ENCODE results near the gene RAB9A.

RAB9A gene

DNA sequence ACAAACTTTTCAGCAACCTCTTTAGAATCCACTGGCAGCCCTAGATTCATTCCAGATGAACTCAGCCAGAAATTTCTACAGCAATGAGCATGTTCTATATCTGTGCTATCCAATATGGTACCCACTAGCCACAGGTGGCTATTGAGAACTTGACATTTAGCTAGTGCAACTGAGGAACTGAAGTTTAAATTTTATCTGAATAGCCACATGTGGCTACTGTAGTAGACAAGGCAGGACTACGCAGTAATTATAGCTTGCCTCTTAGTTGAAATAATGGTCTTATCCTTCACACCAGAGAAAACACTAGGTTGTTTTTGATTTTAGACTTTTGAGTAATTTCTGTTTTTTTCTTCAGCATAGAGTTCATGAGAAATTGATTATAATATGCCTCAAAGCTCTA, 38.6 kb upstream of the RAB9A start:
- no peak for DNase-seq (ENCODE audit: low read depth)
- TF ChIP-seq, protein P1, sequence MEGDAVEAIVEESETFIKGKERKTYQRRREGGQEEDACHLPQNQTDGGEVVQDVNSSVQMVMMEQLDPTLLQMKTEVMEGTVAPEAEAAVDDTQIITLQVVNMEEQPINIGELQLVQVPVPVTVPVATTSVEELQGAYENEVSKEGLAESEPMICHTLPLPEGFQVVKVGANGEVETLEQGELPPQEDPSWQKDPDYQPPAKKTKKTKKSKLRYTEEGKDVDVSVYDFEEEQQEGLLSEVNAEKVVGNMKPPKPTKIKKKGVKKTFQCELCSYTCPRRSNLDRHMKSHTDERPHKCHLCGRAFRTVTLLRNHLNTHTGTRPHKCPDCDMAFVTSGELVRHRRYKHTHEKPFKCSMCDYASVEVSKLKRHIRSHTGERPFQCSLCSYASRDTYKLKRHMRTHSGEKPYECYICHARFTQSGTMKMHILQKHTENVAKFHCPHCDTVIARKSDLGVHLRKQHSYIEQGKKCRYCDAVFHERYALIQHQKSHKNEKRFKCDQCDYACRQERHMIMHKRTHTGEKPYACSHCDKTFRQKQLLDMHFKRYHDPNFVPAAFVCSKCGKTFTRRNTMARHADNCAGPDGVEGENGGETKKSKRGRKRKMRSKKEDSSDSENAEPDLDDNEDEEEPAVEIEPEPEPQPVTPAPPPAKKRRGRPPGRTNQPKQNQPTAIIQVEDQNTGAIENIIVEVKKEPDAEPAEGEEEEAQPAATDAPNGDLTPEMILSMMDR (conservative IDR thresholded peaks at IDR 0.05; ENCODE audit: low read depth, low read length) = no peak
- no peak overlapping the region for H3K4me3 ChIP-seq (ENCODE audit: low read depth, low read length)

DNA sequence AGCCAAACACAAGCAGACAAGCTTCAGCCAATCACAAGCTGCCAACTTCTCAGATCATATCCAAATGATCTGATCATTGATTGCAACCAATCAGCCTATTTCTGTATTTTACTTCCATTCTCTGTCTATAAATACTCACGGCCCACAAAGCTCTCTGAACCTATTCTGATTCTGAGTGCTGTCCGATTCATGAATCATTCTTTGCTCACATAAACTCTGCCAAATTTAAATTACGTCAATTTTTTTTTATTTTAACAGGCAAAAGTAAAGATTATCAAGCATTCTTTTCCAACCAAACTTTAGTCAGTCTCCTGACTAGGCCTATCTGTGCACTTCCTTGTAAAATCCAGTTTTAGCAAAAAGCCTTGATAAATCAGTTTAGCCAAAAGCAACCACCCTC, 37.8 kb upstream of the RAB9A start:
- no peak for DNase-seq (ENCODE audit: low read depth)
- TF ChIP-seq, protein P1 (conservative IDR thresholded peaks at IDR 0.05; ENCODE audit: low read depth, low read length) = no peak
- H3K4me3 ChIP-seq (ENCODE audit: low read depth, low read length) = no peak overlapping the region

DNA sequence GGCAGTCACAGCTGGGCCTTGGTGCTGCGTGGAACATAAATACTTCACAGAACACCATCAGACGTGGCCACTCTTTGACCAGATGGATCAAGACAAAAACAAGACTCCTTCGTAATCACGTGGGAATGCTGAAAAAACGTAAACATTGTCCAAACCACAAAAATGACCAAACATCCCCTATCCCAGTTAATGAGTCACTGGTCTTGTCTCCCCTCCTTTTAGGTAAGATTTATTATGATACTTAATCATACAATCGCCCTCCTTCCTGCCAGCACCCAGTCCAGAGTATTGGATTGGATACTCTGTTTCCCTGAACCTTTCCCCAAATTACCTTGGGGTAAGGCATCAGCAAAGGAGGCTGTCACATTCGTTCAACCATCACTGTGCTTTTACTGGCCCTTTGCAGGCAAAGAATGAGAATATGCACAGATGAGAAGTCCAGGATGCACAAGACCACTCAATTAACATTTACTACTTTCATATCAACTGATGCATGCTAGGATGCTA, 36.6 kb upstream of the RAB9A start:
- TF ChIP-seq, protein P1 (conservative IDR thresholded peaks at IDR 0.05; ENCODE audit: low read depth, low read length) = no peak
- peak; percentile 95 for DNase-seq (ENCODE audit: low read depth)
- H3K4me3 ChIP-seq (ENCODE audit: low read depth, low read length) = peak overlapping the region; percentile 54

DNA sequence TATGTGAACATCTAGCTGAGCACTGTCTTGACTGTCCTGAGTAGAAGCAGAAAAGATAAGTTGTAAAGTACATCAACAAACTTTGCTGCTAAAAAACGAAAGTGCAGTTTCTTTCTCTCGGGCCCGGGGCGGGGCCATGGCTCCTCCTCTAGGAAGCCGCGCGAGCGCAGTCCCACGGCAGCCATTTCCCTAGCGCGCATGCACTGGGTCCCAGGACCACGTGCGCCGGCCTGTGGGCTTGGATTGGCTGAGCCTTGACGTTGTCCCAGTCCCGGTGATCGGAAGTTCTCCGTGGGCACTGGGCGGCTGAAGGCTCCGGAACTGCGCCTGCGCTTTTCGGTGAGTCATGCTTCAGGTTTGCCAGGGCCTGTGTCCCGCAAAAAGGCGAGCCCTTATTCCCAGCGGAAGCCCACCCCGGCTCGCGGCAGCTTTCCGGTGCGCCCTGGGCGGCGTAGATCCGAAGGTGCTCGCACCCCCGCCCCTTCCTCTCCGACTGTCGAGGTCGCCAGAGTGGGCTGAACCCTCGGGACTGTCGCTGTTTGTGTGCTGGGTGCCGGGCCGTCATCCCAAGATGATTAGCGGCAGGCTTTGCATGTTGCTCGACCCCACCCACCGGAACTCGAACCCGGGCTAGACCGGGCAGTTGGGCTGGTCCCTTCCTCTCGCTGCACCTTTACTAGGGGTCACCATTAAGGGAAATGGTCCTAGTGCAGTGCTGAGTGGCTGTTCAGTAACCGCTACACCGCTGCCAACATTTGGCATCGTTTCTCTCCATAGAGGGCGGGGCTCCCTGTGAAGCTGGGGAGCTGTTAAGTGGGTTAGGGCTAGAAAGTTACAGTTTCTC, 35.9 kb upstream of the RAB9A start, which contains the start of gene TCEANC:
Gene TCEANC (plus strand): TSS at position 292 of the 844 bp plus-strand sequence. CDS start 9,368 bp downstream, outside the sequence.
- TF ChIP-seq, protein P1 (conservative IDR thresholded peaks at IDR 0.05; ENCODE audit: low read depth, low read length) = no peak
- peak; percentile 98 for DNase-seq (ENCODE audit: low read depth)
- peak within 1 kb of the TSS; percentile 74 for H3K4me3 ChIP-seq (ENCODE audit: low read depth, low read length)

DNA sequence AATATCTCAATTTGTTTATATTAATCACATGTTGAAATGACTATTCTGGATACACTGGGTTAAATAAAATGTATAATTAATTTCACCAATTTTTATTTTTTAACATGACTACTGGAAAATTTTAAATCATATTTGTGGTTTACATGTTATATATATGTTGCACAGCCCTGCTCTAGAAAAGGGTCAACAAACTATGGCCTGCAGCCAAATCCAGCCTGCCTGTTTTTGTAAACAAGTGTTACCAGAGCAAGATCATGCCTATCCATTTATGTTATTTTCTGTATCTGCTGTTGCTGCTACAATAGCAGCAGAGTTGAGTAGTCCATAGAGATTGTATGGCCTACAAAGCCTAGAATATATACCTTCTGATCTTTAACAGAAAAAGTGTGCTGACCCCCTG, 34.8 kb upstream of the RAB9A start:
- TF ChIP-seq, protein P1 (conservative IDR thresholded peaks at IDR 0.05; ENCODE audit: low read depth, low read length) = no peak
- no peak overlapping the region for H3K4me3 ChIP-seq (ENCODE audit: low read depth, low read length)
- no peak for DNase-seq (ENCODE audit: low read depth)

DNA sequence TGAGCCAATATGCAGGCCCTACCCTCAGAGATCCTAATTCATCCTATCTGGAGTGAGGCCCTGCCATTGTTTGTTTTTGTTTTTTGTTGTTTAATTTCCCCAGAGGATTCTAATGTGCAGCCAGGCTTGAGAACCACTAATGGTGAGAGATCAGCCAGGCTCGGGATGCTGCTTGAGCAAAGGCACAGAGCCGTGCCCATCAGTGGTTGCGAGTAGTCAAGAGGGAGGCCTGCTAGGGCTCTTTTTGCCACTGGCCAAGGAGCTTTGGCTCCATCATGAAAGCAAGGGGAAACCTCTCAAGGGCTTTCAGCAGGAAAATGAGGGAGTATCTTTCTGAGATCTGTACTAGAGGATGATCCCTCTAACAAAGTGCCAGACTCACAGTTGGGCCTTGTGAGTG, 33.3 kb upstream of the RAB9A start:
- DNase-seq (ENCODE audit: low read depth) = no peak
- no peak overlapping the region for H3K4me3 ChIP-seq (ENCODE audit: low read depth, low read length)
- TF ChIP-seq, protein P1 (conservative IDR thresholded peaks at IDR 0.05; ENCODE audit: low read depth, low read length) = no peak
